K562 (cell line): ENCODE data around the gene LPAR5. TPM values are rescaled to one million over a fixed set of nuclear protein-coding genes. Genes with fewer than 3 reads are reported as not detected.
A peak's percentile ranks its signal among the peaks of the same experiment; 100 is the strongest.

Experiments
- CEBPB ChIP-seq: fragments of 450-650 bp; IDR thresholded peaks from 2 replicates; pipeline ENCODE4 v1.6.1; 2016; ENCODE audit warnings: missing genetic modification characterization, missing compliant biosample characterization
- CGGBP1 ChIP-seq: fragments of 250-450 bp; sonication (Bioruptor Pico); IDR thresholded peaks from 2 replicates; pipeline ENCODE4 v1.9.0; 2021; ENCODE audit warnings: mild to moderate bottlenecking
- CREB5 ChIP-seq: fragments of 250-450 bp; sonication (Bioruptor Pico); IDR thresholded peaks from 2 replicates; pipeline ENCODE4 v1.5.0; 2020; ENCODE audit warnings: mild to moderate bottlenecking
- CTBP1 ChIP-seq: fragments of 450-650 bp; IDR thresholded peaks from 2 replicates; pipeline ENCODE4 v1.6.1; 2016; ENCODE audit warnings: borderline replicate concordance
- GABPB1 ChIP-seq: sonication (generic); formaldehyde crosslinking; IDR thresholded peaks from 2 replicates; pipeline ENCODE4 v1.8.0; 2022; ENCODE audit warnings: mild to moderate bottlenecking, missing genetic modification reagents
- GTF2E2 ChIP-seq: fragments of 200-800 bp; sonication (Bioruptor generic); IDR thresholded peaks from 2 replicates; pipeline ENCODE4 v1.6.1; 2016; ENCODE audit warnings: missing genetic modification characterization, missing compliant biosample characterization
- HDAC1 ChIP-seq, 2 experiments: fragments of 450-650 bp; IDR thresholded peaks; 2 replicates each; pipeline ENCODE4 v1.6.1; 2016 to 2017; ENCODE audit warnings: inconsistent platforms in 1 of 2, mild to moderate bottlenecking in 1 of 2, moderate library complexity in 1 of 2
- POLR2A ChIP-seq: fragments of 450-650 bp; conservative IDR thresholded peaks from 2 replicates; pipeline ENCODE4 v1.6.1; 2016
- SMARCC2 ChIP-seq: fragments of 450-650 bp; IDR thresholded peaks from 2 replicates; pipeline ENCODE4 v1.6.1; 2017; ENCODE audit warnings: antibody characterized with exemption, moderate library complexity, mild to moderate bottlenecking, low read depth
- SRSF1 ChIP-seq: fragments of 200-400 bp; formaldehyde crosslinking; IDR thresholded peaks from 2 replicates; pipeline ENCODE4 v1.6.1; 2017; ENCODE audit warnings: mild to moderate bottlenecking, low read depth, low read length, moderate library complexity
- TAF1 ChIP-seq: IDR thresholded peaks from 2 replicates; pipeline ENCODE4 v1.6.1; 2011; ENCODE audit warnings: mild to moderate bottlenecking, low read length, moderate library complexity; ENCODE audit not compliant: insufficient read depth, control insufficient read depth, severe bottlenecking; ENCODE audit errors: extremely low read depth
- TEAD1 ChIP-seq, 2 experiments: fragments of 450-650 bp in 1 of 2; sonication (generic) in 1 of 2; formaldehyde crosslinking; IDR thresholded peaks; 2 replicates each; pipeline versions ENCODE4 v1.4.0 to v1.8.0; 2020 to 2022; ENCODE audit warnings: mild to moderate bottlenecking in 2 of 2, missing genetic modification reagents in 1 of 2
- THRAP3 ChIP-seq: fragments of 450-650 bp; IDR thresholded peaks from 2 replicates; pipeline ENCODE4 v1.6.1; 2016; ENCODE audit warnings: mild to moderate bottlenecking, inconsistent platforms, borderline replicate concordance
- ZBTB40 ChIP-seq, 2 experiments: fragments of 450-650 bp in 1 of 2; sonication (generic) in 1 of 2; formaldehyde crosslinking in 1 of 2; IDR thresholded peaks; 2 replicates each; pipeline versions ENCODE4 v1.7.1 to v1.9.0; 2016 to 2022; ENCODE audit warnings: inconsistent platforms in 1 of 2, mild to moderate bottlenecking in 1 of 2, missing genetic modification reagents in 1 of 2
- ZKSCAN1 ChIP-seq: fragments of 150-350 bp; IDR thresholded peaks from 2 replicates; pipeline ENCODE4 v1.6.1; 2016; ENCODE audit warnings: low read depth, low read length
- ZNF316 ChIP-seq: fragments of 450-650 bp; IDR thresholded peaks from 2 replicates; pipeline ENCODE4 v1.6.1; 2016
- ZNF347 ChIP-seq: fragments of 450-650 bp; formaldehyde crosslinking; IDR thresholded peaks from 2 replicates; pipeline ENCODE4 v1.4.0; 2020; ENCODE audit warnings: low read depth, mild to moderate bottlenecking, moderate library complexity
- ZNF707 ChIP-seq: fragments of 250-450 bp; sonication (Bioruptor Pico); conservative IDR thresholded peaks from 2 replicates; pipeline ENCODE4 v1.8.0; 2022; ENCODE audit warnings: inconsistent platforms, mild to moderate bottlenecking, moderate library complexity
- polyA plus RNA-seq, 8 experiments: library from polyadenylated mRNA; depleted of rRNA in 4 of 8; stranded (reverse) in 5 of 8; unstranded in 3 of 8; fragments of >200 nt; fragmentation: Nextera tagmentation in 2 of 8; fragmentation: Illumina TruSeq in 1 of 8; extraction: Ambion mirVana in 2 of 8; extraction: Trizol in 1 of 8; gene quantifications; 2 replicates each; pipeline versions ENCODE4 v1.2.1 to v1.2.3, GENCODE V29; 2011 to 2014; ENCODE audit warnings: inconsistent platforms in 1 of 8, missing spikeins in 1 of 8
- total RNA-seq, 7 experiments: library from RNA; depleted of rRNA in 6 of 7; stranded (reverse); fragments of >200 nt in 6 of 7; fragmentation: Illumina TruSeq in 2 of 7; extraction: Trizol in 2 of 7; gene quantifications; 2 replicates each; pipeline versions ENCODE4 v1.2.1 to v1.2.3, GENCODE V29; 2011 to 2021; ENCODE audit warnings: low replicate concordance in 1 of 7

LPAR5 gene
- total and polyA plus RNA-seq, 9 of the 15 experiments (the other 6 are each of a cell fraction or from before 2014, with no cell fraction given) = 1.3 to 11.7 (median 3.6) TPM

GRCh38 chr12:6635856-6636531 lies at the start of gene LPAR5 (continued):
- TF ChIP-seq ZBTB40 (IDR thresholded peaks at IDR 0.05) (no peak), ZBTB40 (CRISPR knock-in tag; IDR thresholded peaks at IDR 0.05) (no peak), GTF2E2 (tag) (no peak), ZNF347 (no peak), CREB5 (CRISPR knock-in tag) (no peak), GABPB1 (CRISPR knock-in tag) (0 out of 2 replicates have a peak, but pooled peaks have one; percentile 25), ZNF707 (CRISPR knock-in tag) (no peak), CEBPB (tag) (no peak), ZKSCAN1 (no peak), ZNF316 (no peak), CGGBP1 (CRISPR knock-in tag) (no peak), SRSF1 (no peak), POLR2A (peak; percentile 55), HDAC1 (IDR thresholded peaks at IDR 0.05) (no peak), CTBP1 (peak; percentile 48; the same call in 1 of the 2 replicates), TEAD1 (CRISPR knock-in tag; IDR thresholded peaks at IDR 0.05) (no peak), THRAP3 (no peak), SMARCC2 (no peak), TAF1 (peak; percentile 42)
